Suppressor macrophage (primary cell): Measurements from ENCODE around the gene RAB20.
"Not testable (repeated sequence)": the region's sequence is repeated elsewhere in the genome, so short reads cannot be mapped to it uniquely, and the experiment has no call there.

Experiments
- DNase-seq, 4 experiments: peaks; one replicate each; pipeline ENCODE4 v3.0.0-alpha.2; 2020 to 2022

Gene RAB20

DNA sequence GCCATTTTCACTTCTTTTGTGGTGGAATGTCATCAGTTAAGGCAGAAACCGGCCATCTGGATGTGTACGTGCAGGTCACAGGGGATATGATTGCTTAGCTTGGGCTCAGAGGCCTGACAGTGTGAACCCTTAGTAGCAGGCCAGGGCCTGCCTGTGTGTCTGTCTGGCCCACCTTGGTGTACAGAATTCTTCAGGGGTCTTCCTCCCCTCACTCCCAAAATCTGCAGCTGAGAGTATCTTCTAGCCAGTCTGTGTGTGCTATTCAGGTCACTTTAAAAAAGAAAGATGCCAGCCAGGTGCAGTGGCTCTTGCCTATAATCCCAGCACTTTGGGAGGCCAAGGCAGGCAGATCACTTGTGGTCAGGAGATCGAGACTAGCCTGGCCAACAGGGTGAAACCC is 74.6 kb downstream of the RAB20 start:
- not testable (repeated sequence) for DNase-seq

DNA sequence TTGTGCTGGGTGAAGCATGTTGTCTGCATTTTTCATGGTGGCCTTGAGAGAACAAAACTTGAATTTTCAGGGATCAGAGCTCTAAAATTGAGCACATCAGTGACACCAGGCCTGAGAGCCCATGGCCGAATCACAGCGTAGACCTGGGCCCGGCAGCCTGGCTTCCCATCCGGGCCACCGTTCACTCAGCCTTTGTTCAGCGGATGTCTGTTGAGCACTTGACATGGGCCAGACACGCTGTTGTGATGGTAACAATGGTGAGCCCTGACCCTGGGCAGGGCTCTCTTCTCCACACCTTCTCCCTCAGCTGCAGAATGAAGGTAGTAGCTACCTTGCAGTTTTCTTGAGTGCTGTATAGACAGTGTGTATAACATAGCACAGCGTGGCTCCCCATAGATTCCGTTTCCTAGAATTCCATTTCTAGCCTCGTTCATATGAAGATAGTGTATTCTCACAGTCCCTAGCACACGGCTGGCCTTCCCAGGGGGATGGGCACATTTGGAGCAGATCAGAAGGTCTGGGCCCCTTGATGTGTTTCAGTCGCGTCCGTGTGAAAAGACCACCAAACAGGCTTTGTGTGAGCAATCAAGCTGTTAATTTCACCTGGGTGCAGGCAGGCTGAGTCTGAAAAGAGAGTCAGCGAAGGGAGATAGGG is 75.3 kb downstream of the RAB20 start:
- DNase-seq = no peak

DNA sequence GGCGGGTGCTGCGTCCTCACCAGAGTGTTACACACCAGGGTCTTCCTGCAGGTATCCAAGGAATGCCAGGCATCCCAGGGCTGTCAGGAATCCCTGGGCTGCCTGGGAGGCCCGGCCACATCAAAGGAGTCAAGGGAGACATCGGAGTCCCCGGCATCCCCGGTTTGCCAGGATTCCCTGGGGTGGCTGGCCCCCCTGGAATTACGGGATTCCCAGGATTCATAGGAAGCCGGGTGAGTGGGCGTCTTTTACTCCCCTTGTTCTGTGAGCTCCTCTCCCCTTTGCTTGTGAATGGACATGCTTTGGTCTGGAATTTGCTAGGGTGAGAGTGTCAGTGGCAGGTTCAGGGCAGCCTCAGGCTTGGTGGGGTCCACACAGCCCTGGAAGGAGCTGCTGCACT is 75.9 kb downstream of the RAB20 start:
- no peak for DNase-seq

GRCh38 chr13:110484290-110485048 is 77.1 kb downstream of the RAB20 start:
- no peak for DNase-seq

DNA sequence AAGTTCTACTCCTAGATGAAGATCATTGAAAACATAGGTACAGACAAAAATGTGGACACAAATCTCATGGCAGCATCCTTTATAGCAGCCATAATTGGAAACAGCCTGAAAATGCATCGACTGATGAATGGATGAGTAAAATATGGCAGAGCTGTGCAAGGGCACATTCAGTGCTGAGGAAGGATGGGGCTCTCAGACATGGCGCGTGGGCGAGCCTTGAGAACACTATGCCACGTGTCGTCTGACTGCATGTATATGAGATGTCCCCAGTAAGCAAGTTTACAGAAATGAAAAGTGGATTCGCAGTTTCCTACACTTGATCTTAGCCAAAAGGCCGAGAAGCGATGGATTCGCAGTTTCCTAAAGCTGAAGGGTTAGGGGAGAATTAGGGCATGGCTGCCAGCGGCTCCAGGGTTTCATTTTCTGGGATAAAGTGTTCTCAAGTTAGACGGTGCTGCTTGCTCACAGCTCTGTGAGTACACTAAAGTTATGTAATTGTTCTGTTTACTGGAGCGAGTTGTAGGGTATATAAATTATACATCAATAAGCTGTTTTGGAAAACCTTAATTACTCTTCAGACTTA is 78.0 kb downstream of the RAB20 start:
- DNase-seq = peak in 3 of 4 experiments; percentile 39 to 56 (median 40)

DNA sequence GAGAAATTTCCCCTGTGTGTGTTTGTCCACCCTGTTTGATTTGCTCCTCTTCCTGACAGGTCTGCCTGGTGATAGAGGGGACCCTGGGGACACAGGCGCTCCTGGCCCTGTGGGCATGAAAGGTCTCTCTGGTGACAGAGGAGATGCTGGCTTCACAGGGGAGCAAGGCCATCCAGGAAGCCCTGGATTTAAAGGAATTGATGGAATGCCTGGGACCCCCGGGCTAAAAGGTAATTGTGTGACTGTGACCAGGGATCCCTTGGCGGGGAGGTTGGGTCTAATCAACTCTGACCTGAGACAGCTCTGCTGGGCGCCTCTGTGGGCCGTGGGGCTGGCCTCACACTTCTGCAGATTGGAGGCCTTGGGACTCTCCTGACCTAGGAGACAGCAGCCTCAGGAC is 81.4 kb downstream of the RAB20 start:
- no peak for DNase-seq

DNA sequence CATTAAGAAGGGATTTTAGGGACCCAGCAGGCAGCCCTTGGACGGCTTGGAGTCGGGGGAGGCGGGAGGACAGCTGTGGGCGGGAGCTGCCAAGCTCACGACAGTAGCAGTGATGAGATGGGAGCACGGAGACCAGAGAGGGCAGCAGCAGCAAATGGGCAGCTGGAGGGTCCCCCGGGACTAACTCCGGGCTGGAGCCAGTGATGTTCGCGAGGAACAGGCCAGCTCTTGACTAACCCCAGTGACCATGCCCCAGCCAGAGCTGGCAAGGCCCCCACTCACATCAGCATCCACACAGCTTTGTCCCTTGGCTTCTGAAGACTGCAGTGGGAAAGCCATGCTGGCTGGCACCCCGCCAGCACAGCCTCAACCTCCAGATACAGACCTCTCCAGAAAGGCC is 81.9 kb downstream of the RAB20 start:
- no peak for DNase-seq

- no peak for DNase-seq
These were observed 82.3 kb downstream of the RAB20 start for GRCh38 chr13:110479215-110479545.

- DNase-seq = peak; percentile 40 to 75 (median 65)
These were observed 82.9 kb downstream of the RAB20 start for GRCh38 chr13:110478405-110479214.

DNA sequence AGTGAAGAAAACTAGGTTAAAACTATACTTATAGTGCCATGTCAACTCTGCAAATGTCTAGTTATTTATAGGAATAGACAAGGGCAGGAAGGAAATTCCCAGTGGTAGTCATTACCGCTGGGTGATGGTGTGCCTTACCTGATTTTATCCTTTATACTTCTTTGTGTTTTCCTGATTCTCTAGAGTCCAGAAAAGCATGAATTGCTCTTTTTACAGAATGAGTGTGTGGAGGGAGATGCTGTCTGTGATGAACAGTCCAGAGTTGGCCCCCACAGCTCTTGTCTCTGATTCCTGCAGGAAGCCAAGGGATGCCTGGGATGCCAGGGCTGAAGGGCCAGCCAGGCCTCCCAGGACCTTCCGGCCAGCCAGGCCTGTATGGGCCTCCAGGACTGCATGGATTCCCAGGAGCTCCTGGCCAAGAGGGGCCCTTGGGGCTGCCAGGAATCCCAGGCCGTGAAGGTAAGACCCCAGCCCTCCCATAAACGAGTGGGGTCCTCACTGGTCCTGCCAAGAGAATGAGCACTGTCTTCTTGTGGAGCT is 83.7 kb downstream of the RAB20 start:
- DNase-seq = no peak

- DNase-seq = no peak
These were observed 85.3 kb downstream of the RAB20 start for GRCh38 chr13:110476220-110476617.

GRCh38 chr13:110475550-110476219 is 85.8 kb downstream of the RAB20 start:
- DNase-seq = no peak

GRCh38 chr13:110475117-110475516 is 86.4 kb downstream of the RAB20 start:
- DNase-seq = no peak

GRCh38 chr13:110474713-110475112 is 86.8 kb downstream of the RAB20 start:
- DNase-seq = no peak
